ENCODE data around the gene THSD4. TPM values are rescaled to one million over a fixed set of nuclear protein-coding genes. Genes with fewer than 3 reads are reported as not detected.

Gene THSD4
- total RNA-seq, 1 donor = 15.6 TPM

GRCh38 chr15:71509139-71509538 is 393.9 kb downstream of the THSD4 start:
- Histone ChIP-seq H3K4me3 (ENCODE audit: insufficient read depth, low read length) (no peak overlapping the region), H3K36me3 (ENCODE audit: insufficient read depth, low read length) (no peaks in the 10 kb centered on the region), H3K9me3 (ENCODE audit: low read depth, low read length) (no peaks in the 10 kb centered on the region), H2AFZ (ENCODE audit: low read length) (no peak overlapping the region), H3K27me3 (ENCODE audit: insufficient read depth, low read length) (peaks cover 5% of the 10 kb centered on the region), H3K79me2 (ENCODE audit: insufficient read depth, low read length) (no peaks in the 10 kb centered on the region), H3K4me2 (ENCODE audit: insufficient read depth, low read length) (no peak overlapping the region), H3K4me1 (ENCODE audit: insufficient read depth, low read length) (no peaks in the 10 kb centered on the region), H3K27ac (ENCODE audit: low read depth, low read length) (no peak overlapping the region), H4K20me1 (ENCODE audit: insufficient read depth, low read length) (no peaks in the 10 kb centered on the region)
- no peak for TF ChIP-seq CTCF (IDR thresholded peaks at IDR 0.05; ENCODE audit: extremely low read depth, low read depth, low read length)
- DNase-seq (ENCODE audit: insufficient read length, low spot score, missing footprints) = no peak

- Histone ChIP-seq H2AFZ (ENCODE audit: low read length) (no peak overlapping the region), H3K4me2 (ENCODE audit: insufficient read depth, low read length) (no peak overlapping the region), H3K79me2 (ENCODE audit: insufficient read depth, low read length) (no peaks in the 10 kb centered on the region), H4K20me1 (ENCODE audit: insufficient read depth, low read length) (no peaks in the 10 kb centered on the region), H3K4me3 (ENCODE audit: insufficient read depth, low read length) (no peak overlapping the region), H3K4me1 (ENCODE audit: insufficient read depth, low read length) (no peaks in the 10 kb centered on the region), H3K27ac (ENCODE audit: low read depth, low read length) (no peak overlapping the region), H3K27me3 (ENCODE audit: insufficient read depth, low read length) (peaks cover 3% of the 10 kb centered on the region), H3K9me3 (ENCODE audit: low read depth, low read length) (no peaks in the 10 kb centered on the region), H3K36me3 (ENCODE audit: insufficient read depth, low read length) (no peaks in the 10 kb centered on the region)
- no peak for DNase-seq (ENCODE audit: insufficient read length, low spot score, missing footprints)
- no peak for TF ChIP-seq CTCF (IDR thresholded peaks at IDR 0.05; ENCODE audit: extremely low read depth, low read depth, low read length)
These were observed 395.5 kb downstream of the THSD4 start for GRCh38 chr15:71510763-71511162.

- Histone ChIP-seq H3K4me1 (ENCODE audit: insufficient read depth, low read length) (no peaks in the 10 kb centered on the region), H3K4me3 (ENCODE audit: insufficient read depth, low read length) (no peak overlapping the region), H3K36me3 (ENCODE audit: insufficient read depth, low read length) (no peaks in the 10 kb centered on the region), H2AFZ (ENCODE audit: low read length) (no peak overlapping the region), H3K79me2 (ENCODE audit: insufficient read depth, low read length) (no peaks in the 10 kb centered on the region), H3K27ac (ENCODE audit: low read depth, low read length) (no peak overlapping the region), H3K9me3 (ENCODE audit: low read depth, low read length) (no peaks in the 10 kb centered on the region), H3K27me3 (ENCODE audit: insufficient read depth, low read length) (peaks cover 3% of the 10 kb centered on the region), H4K20me1 (ENCODE audit: insufficient read depth, low read length) (no peaks in the 10 kb centered on the region), H3K4me2 (ENCODE audit: insufficient read depth, low read length) (no peak overlapping the region)
- DNase-seq (ENCODE audit: insufficient read length, low spot score, missing footprints) = no peak
- no peak for TF ChIP-seq CTCF (IDR thresholded peaks at IDR 0.05; ENCODE audit: extremely low read depth, low read depth, low read length)
These were observed 396.8 kb downstream of the THSD4 start for GRCh38 chr15:71511796-71512681.

- no peak for DNase-seq (ENCODE audit: insufficient read length, low spot score, missing footprints)
- no peaks in the 10 kb centered on the region for H3K4me1 ChIP-seq (ENCODE audit: insufficient read depth, low read length)
- no peaks in the 10 kb centered on the region for H3K79me2 ChIP-seq (ENCODE audit: insufficient read depth, low read length)
- no peak overlapping the region for H3K4me2 ChIP-seq (ENCODE audit: insufficient read depth, low read length)
- no peak overlapping the region for H2AFZ ChIP-seq (ENCODE audit: low read length)
- no peaks in the 10 kb centered on the region for H4K20me1 ChIP-seq (ENCODE audit: insufficient read depth, low read length)
- H3K27ac ChIP-seq (ENCODE audit: low read depth, low read length) = no peak overlapping the region
- no peaks in the 10 kb centered on the region for H3K36me3 ChIP-seq (ENCODE audit: insufficient read depth, low read length)
- H3K27me3 ChIP-seq (ENCODE audit: insufficient read depth, low read length) = peaks cover 3% of the 10 kb centered on the region
- TF ChIP-seq CTCF (IDR thresholded peaks at IDR 0.05; ENCODE audit: extremely low read depth, low read depth, low read length) = no peak
- H3K9me3 ChIP-seq (ENCODE audit: low read depth, low read length) = no peaks in the 10 kb centered on the region
- no peak overlapping the region for H3K4me3 ChIP-seq (ENCODE audit: insufficient read depth, low read length)
These were observed 397.4 kb downstream of the THSD4 start for GRCh38 chr15:71512682-71513006.
